ENCODE results near the gene PLCH2. TPM values are rescaled to one million over a fixed set of nuclear protein-coding genes. Genes with fewer than 3 reads are reported as not detected.

Gene PLCH2
- total RNA-seq, 4 donors from 2014 or later, result 1.00 to 7.3 (median 4.6) TPM

DNA sequence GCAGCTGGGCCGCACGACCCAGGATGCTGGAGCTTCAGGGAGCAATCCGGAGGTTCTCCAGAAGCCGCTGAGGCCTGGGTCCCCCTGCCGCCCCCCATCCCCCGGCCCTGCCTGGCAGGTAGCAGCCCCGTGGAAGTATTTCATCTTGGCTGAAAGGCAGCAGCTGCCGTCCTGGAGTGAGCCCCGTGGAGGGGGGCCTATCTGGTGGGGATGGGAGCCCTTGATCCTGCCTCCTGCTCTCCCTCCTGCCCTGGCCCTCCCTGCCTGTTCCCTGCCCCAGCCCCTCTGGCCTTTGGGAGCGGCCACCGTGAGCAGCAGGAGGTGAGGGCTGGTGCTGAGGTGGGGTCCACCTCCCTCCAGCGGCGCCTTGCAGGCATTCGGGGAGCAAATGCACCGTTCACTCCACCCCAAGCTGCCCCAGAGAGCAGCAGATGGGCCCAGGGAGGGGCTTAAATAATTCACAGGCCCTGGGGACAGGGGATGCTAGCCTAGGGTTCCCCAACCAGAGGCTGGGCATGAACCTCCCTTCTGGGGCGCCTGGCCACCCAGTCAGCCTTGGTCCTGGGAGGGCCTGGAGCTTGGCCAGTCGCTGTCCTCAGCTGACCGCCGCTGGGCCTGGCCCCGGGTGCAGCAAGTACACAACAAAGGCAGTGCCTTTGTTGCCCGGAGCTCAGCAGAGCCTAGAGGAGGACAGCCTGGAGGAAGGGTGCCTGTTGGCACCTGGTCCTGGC lies 23.7 kb upstream of the PLCH2 start:
- intact Hi-C loops (cut with DNase I; ENCODE audit: low total_unique reads), result no loop called here
- no peak for DNase-seq
- TF ChIP-seq POLR2A (IDR thresholded peaks at IDR 0.05), result no peak
- no peak for TF ChIP-seq EP300 (IDR thresholded peaks at IDR 0.05; ENCODE audit: low read depth)
- no peak for TF ChIP-seq POLR2AphosphoS5 (IDR thresholded peaks at IDR 0.05)
- TF ChIP-seq, protein P1, sequence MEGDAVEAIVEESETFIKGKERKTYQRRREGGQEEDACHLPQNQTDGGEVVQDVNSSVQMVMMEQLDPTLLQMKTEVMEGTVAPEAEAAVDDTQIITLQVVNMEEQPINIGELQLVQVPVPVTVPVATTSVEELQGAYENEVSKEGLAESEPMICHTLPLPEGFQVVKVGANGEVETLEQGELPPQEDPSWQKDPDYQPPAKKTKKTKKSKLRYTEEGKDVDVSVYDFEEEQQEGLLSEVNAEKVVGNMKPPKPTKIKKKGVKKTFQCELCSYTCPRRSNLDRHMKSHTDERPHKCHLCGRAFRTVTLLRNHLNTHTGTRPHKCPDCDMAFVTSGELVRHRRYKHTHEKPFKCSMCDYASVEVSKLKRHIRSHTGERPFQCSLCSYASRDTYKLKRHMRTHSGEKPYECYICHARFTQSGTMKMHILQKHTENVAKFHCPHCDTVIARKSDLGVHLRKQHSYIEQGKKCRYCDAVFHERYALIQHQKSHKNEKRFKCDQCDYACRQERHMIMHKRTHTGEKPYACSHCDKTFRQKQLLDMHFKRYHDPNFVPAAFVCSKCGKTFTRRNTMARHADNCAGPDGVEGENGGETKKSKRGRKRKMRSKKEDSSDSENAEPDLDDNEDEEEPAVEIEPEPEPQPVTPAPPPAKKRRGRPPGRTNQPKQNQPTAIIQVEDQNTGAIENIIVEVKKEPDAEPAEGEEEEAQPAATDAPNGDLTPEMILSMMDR (IDR thresholded peaks at IDR 0.05), result no peak
- Histone ChIP-seq H3K27me3 (peaks cover 14% of the 10 kb centered on the region), H3K36me3 (no peaks in the 10 kb centered on the region), H3K27ac (no peak overlapping the region), H3K4me3 (no peak overlapping the region), H3K9me3 (no peaks in the 10 kb centered on the region), H3K4me1 (no peaks in the 10 kb centered on the region)
- in situ Hi-C loops (cut with MboI; ENCODE audit: low pct_ligation_motif_present in 1 of 4, low pct_unique_long_range_greater_than_20kb in 1 of 4, low sequenced_read_pairs in 3 of 4), result no loop called here
- WGBS, 2 donors (ENCODE audit: low coverage in 1 of 2), result 62% methylated on average over 19 of the region's 21 CpGs; no CpG with 5 or more reads in 1 of the 2 donors

GRCh38 chr1:2452932-2453315 lies 23.2 kb upstream of the PLCH2 start:
- WGBS, 2 donors (ENCODE audit: low coverage in 1 of 2), result 79% methylated on average over 19 of the region's 19 CpGs; no CpG with 5 or more reads in 1 of the 2 donors
- intact Hi-C loops (cut with DNase I; ENCODE audit: low total_unique reads) (no loop called here), in situ Hi-C loops (cut with MboI; ENCODE audit: low pct_ligation_motif_present in 1 of 4, low pct_unique_long_range_greater_than_20kb in 1 of 4, low sequenced_read_pairs in 3 of 4) (no loop called here)
- TF ChIP-seq, protein P1 (IDR thresholded peaks at IDR 0.05), result no peak
- TF ChIP-seq POLR2A (IDR thresholded peaks at IDR 0.05) (no peak), POLR2AphosphoS5 (IDR thresholded peaks at IDR 0.05) (no peak), EP300 (IDR thresholded peaks at IDR 0.05; ENCODE audit: low read depth) (no peak)
- H3K9me3 ChIP-seq, result no peaks in the 10 kb centered on the region
- no peak overlapping the region for H3K4me3 ChIP-seq
- no peaks in the 10 kb centered on the region for H3K4me1 ChIP-seq
- H3K27ac ChIP-seq, result no peak overlapping the region
- peaks cover 14% of the 10 kb centered on the region for H3K27me3 ChIP-seq
- no peaks in the 10 kb centered on the region for H3K36me3 ChIP-seq
- no peak for DNase-seq

DNA sequence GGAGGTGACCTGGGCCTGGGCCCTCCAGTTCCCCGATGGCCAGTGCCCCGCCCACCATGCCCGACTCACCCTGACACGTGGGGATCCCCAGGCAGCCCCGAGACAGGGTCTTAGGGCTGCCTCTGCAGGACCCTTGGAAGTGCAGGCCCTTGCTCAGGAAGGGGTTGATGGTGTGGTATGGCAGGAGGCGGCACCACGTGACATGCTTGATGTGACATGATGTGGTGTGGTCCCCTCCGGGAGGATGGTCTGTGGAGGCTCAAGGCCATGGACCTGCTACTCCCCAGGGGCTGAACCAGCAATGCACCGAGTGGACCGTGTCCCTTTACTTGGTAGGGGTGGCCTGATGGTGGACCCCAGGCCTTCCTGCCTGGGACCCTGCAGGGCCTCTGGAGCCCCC lies 21.9 kb upstream of the PLCH2 start:
- TF ChIP-seq POLR2A (IDR thresholded peaks at IDR 0.05) (no peak), EP300 (IDR thresholded peaks at IDR 0.05; ENCODE audit: low read depth) (no peak), POLR2AphosphoS5 (IDR thresholded peaks at IDR 0.05) (no peak)
- TF ChIP-seq, protein P1 (IDR thresholded peaks at IDR 0.05), result no peak
- no peak overlapping the region for H3K27ac ChIP-seq
- no peaks in the 10 kb centered on the region for H3K36me3 ChIP-seq
- no peak overlapping the region for H3K4me3 ChIP-seq
- no peaks in the 10 kb centered on the region for H3K4me1 ChIP-seq
- no peaks in the 10 kb centered on the region for H3K9me3 ChIP-seq
- DNase-seq, result no peak
- peaks cover 14% of the 10 kb centered on the region for H3K27me3 ChIP-seq
- whole genome bisulfite sequencing, 2 donors (ENCODE audit: low coverage in 1 of 2), result 80% methylated on average over 9 of the region's 10 CpGs; no CpG with 5 or more reads in 1 of the 2 donors
- in situ Hi-C loops (cut with MboI; ENCODE audit: low pct_ligation_motif_present in 1 of 4, low pct_unique_long_range_greater_than_20kb in 1 of 4, low sequenced_read_pairs in 3 of 4), result no loop called here
- intact Hi-C loops (cut with DNase I; ENCODE audit: low total_unique reads), result no loop called here

- no peaks in the 10 kb centered on the region for H3K9me3 ChIP-seq
- in situ Hi-C loops (cut with MboI; ENCODE audit: low pct_ligation_motif_present in 1 of 4, low pct_unique_long_range_greater_than_20kb in 1 of 4, low sequenced_read_pairs in 3 of 4) (no loop called here), intact Hi-C loops (cut with DNase I; ENCODE audit: low total_unique reads) (no loop called here)
- DNase-seq, result no peak
- no peak overlapping the region for H3K4me3 ChIP-seq
- WGBS, 2 donors (ENCODE audit: low coverage in 1 of 2), result 72% methylated on average over 21 of the region's 21 CpGs; no CpG with 5 or more reads in 1 of the 2 donors
- H3K4me1 ChIP-seq, result no peaks in the 10 kb centered on the region
- H3K27me3 ChIP-seq, result peaks cover 18% of the 10 kb centered on the region
- no peaks in the 10 kb centered on the region for H3K36me3 ChIP-seq
- no peak overlapping the region for H3K27ac ChIP-seq
- TF ChIP-seq, protein P1 (IDR thresholded peaks at IDR 0.05), result no peak
- no peak for TF ChIP-seq EP300 (IDR thresholded peaks at IDR 0.05; ENCODE audit: low read depth)
- no peak for TF ChIP-seq POLR2AphosphoS5 (IDR thresholded peaks at IDR 0.05)
- no peak for TF ChIP-seq POLR2A (IDR thresholded peaks at IDR 0.05)
Measured at GRCh38 chr1:2455757-2456156, 20.3 kb upstream of the PLCH2 start.

Measured in transverse colon (tissue), 4 donors.